ENCODE data around the gene NEGR1.

- TF ChIP-seq POLR2A (IDR thresholded peaks at IDR 0.05): no peak
- TF ChIP-seq CTCF (IDR thresholded peaks at IDR 0.05): no peak
These were observed 453.8 kb downstream of the NEGR1 start for GRCh38 chr1:71828431-71829012.

Data from ovary (tissue), 3 donors.